NT2/D1 (cell line): Measurements from ENCODE around the gene PI4K2A.
"Not testable (repeated sequence)": the region's sequence is repeated elsewhere in the genome, so short reads cannot be mapped to it uniquely, and the experiment has no call there.

ENCODE experiments used
- DNase-seq: peaks from one replicate; pipeline ENCODE4 v3.0.0-alpha.2; 2011; ENCODE audit warnings: low read depth, low spot score
- H3K27me3 ChIP-seq: 2 replicates; pipeline ENCODE4 v1.6.0; 2011; ENCODE audit warnings: mild to moderate bottlenecking; ENCODE audit not compliant: insufficient read length, insufficient read depth
- H3K36me3 ChIP-seq: 2 replicates; pipeline ENCODE4 v1.6.1; 2011; ENCODE audit warnings: mild to moderate bottlenecking, low read length, mixed read lengths; ENCODE audit not compliant: insufficient read depth, insufficient read length
- H3K4me1 ChIP-seq: 2 replicates; pipeline ENCODE4 v1.5.1; 2011; ENCODE audit not compliant: insufficient read depth, insufficient read length
- H3K4me3 ChIP-seq: 2 replicates; pipeline ENCODE4 v1.5.1; 2011; ENCODE audit warnings: low read depth; ENCODE audit not compliant: insufficient read length
- H3K9ac ChIP-seq: 2 replicates; pipeline ENCODE4 v1.6.0; 2011; ENCODE audit warnings: low read depth; ENCODE audit not compliant: insufficient read length
- H3K9me3 ChIP-seq: 2 replicates; pipeline ENCODE4 v1.5.1; 2011; ENCODE audit warnings: mild to moderate bottlenecking, low read length; ENCODE audit not compliant: insufficient read depth
- SUZ12 ChIP-seq: IDR thresholded peaks from 2 replicates; pipeline ENCODE4 v1.6.1; 2011; ENCODE audit not compliant: insufficient read length, insufficient read depth; ENCODE audit errors: extremely low read depth
- YY1 ChIP-seq: IDR thresholded peaks from 2 replicates; pipeline ENCODE4 v1.6.1; 2011; ENCODE audit not compliant: insufficient read length, insufficient read depth
- ZNF274 ChIP-seq: IDR thresholded peaks from 2 replicates; pipeline ENCODE4 v1.6.1; 2011; ENCODE audit warnings: mild to moderate bottlenecking, low read depth, low read length

Gene PI4K2A

GRCh38 chr10:97676770-97677581 is 36.5 kb downstream of the PI4K2A start:
- H3K9ac ChIP-seq = no peak overlapping the region
- no peak for TF ChIP-seq SUZ12
- TF ChIP-seq YY1 = no peak
- TF ChIP-seq ZNF274 = no peak
- peaks cover under 1% of the 10 kb centered on the region for H3K4me1 ChIP-seq
- H3K4me3 ChIP-seq = no peak overlapping the region
- DNase-seq = no peak
- H3K9me3 ChIP-seq = no peaks in the 10 kb centered on the region
- peaks cover 46% of the 10 kb centered on the region for H3K36me3 ChIP-seq
- H3K27me3 ChIP-seq = no peaks in the 10 kb centered on the region

GRCh38 chr10:97679594-97679993 is 39.1 kb downstream of the PI4K2A start:
- no peak for DNase-seq
- H3K4me3 ChIP-seq = no peak overlapping the region
- no peaks in the 10 kb centered on the region for H3K9me3 ChIP-seq
- peaks cover 33% of the 10 kb centered on the region for H3K36me3 ChIP-seq
- TF ChIP-seq YY1 = no peak
- TF ChIP-seq SUZ12 = no peak
- no peak for TF ChIP-seq ZNF274
- H3K4me1 ChIP-seq = peaks cover 4% of the 10 kb centered on the region
- no peaks in the 10 kb centered on the region for H3K27me3 ChIP-seq
- H3K9ac ChIP-seq = no peak overlapping the region

GRCh38 chr10:97682042-97682441 is 41.6 kb downstream of the PI4K2A start:
- TF ChIP-seq YY1 = no peak
- TF ChIP-seq ZNF274 = no peak
- TF ChIP-seq SUZ12 = no peak
- Histone ChIP-seq H3K4me3 (no peak overlapping the region), H3K27me3 (no peaks in the 10 kb centered on the region), H3K36me3 (peaks cover 11% of the 10 kb centered on the region), H3K9ac (no peak overlapping the region), H3K4me1 (peaks cover 4% of the 10 kb centered on the region), H3K9me3 (no peaks in the 10 kb centered on the region)
- DNase-seq = no peak

- Histone ChIP-seq H3K4me1 (peaks cover 4% of the 10 kb centered on the region), H3K9me3 (no peaks in the 10 kb centered on the region), H3K36me3 (no peaks in the 10 kb centered on the region), H3K4me3 (no peak overlapping the region), H3K9ac (peak overlapping the region; percentile 44), H3K27me3 (no peaks in the 10 kb centered on the region)
- TF ChIP-seq SUZ12 (no peak), YY1 (no peak), ZNF274 (no peak)
- DNase-seq = no peak
These were observed 43.3 kb downstream of the PI4K2A start for GRCh38 chr10:97683556-97684367.

GRCh38 chr10:97684368-97684713 is 43.9 kb downstream of the PI4K2A start:
- H3K4me1 ChIP-seq, H3K9ac ChIP-seq, H3K36me3 ChIP-seq, H3K27me3 ChIP-seq, DNase-seq, H3K9me3 ChIP-seq, H3K4me3 ChIP-seq: not testable (repeated sequence)

GRCh38 chr10:97684866-97685394 is 44.5 kb downstream of the PI4K2A start:
- TF ChIP-seq YY1 (no peak), SUZ12 (no peak), ZNF274 (no peak)
- Histone ChIP-seq H3K9ac (no peak overlapping the region), H3K4me3 (no peak overlapping the region), H3K9me3 (no peaks in the 10 kb centered on the region), H3K36me3 (no peaks in the 10 kb centered on the region), H3K27me3 (no peaks in the 10 kb centered on the region), H3K4me1 (peaks cover 4% of the 10 kb centered on the region)
- DNase-seq = no peak

- peak overlapping the region; percentile 7 for H3K9ac ChIP-seq
These were observed 45.0 kb downstream of the PI4K2A start for GRCh38 chr10:97685395-97685958.

More at GRCh38 chr10:97685395-97685958, 45.0 kb downstream of the PI4K2A start:
- TF ChIP-seq ZNF274 (no peak), SUZ12 (no peak), YY1 (no peak)
- Histone ChIP-seq H3K36me3 (no peaks in the 10 kb centered on the region), H3K4me1 (peaks cover 4% of the 10 kb centered on the region), H3K4me3 (peak overlapping the region; percentile 15), H3K27me3 (no peaks in the 10 kb centered on the region), H3K9me3 (no peaks in the 10 kb centered on the region)
- no peak for DNase-seq
